Measurements from ENCODE around the gene MPV17L.
"Not testable (repeated sequence)": the region's sequence is repeated elsewhere in the genome, so short reads cannot be mapped to it uniquely, and the experiment has no call there.

MPV17L gene

DNA sequence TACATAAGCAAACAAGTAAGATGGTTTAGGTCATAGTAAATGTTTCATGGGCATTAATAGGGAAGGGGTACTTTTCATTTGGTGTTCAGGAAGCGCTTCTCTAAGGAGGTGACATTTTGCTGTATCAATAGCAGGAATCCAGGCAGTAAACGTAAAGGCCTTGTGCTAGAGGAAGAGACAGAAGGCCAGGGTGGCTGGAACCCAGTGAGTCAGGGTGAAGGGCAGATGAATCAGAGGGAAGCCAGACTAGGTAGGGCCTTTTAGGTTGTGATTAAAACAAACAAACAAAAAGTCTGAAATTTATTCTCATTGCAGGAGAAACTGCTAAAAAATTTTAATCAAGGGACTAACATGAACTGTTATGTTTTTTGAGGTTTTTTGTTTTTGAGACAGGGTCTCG is 45.3 kb downstream of the MPV17L start:
- no peak for DNase-seq (ENCODE audit: extremely low read depth, low read depth)
- no peak overlapping the region for H3K4me3 ChIP-seq (replicated peaks; ENCODE audit: low read depth, low read length)
- TF ChIP-seq, protein P1, sequence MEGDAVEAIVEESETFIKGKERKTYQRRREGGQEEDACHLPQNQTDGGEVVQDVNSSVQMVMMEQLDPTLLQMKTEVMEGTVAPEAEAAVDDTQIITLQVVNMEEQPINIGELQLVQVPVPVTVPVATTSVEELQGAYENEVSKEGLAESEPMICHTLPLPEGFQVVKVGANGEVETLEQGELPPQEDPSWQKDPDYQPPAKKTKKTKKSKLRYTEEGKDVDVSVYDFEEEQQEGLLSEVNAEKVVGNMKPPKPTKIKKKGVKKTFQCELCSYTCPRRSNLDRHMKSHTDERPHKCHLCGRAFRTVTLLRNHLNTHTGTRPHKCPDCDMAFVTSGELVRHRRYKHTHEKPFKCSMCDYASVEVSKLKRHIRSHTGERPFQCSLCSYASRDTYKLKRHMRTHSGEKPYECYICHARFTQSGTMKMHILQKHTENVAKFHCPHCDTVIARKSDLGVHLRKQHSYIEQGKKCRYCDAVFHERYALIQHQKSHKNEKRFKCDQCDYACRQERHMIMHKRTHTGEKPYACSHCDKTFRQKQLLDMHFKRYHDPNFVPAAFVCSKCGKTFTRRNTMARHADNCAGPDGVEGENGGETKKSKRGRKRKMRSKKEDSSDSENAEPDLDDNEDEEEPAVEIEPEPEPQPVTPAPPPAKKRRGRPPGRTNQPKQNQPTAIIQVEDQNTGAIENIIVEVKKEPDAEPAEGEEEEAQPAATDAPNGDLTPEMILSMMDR (IDR thresholded peaks at IDR 0.05; ENCODE audit: low read depth, low read length, missing control alignments): no peak

DNA sequence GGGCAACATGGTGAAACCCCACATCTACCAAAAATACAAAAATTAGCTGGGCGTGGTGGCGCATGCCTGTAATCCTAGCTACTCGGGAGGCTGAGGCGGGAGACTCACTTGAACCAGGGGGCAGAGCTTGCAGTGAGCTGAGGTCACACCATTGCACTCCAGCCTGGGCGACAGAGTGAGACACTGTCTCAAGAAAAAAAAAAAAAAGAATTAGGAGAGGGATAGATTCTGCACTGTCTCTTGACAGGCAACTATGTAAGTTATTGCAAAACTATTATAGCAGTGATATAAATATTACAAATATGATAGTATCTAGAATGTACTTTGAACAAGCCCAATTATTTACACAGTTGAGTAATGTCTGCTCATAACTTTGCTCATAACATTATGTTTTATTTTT is 46.6 kb downstream of the MPV17L start:
- DNase-seq (ENCODE audit: extremely low read depth, low read depth): not testable (repeated sequence)

DNA sequence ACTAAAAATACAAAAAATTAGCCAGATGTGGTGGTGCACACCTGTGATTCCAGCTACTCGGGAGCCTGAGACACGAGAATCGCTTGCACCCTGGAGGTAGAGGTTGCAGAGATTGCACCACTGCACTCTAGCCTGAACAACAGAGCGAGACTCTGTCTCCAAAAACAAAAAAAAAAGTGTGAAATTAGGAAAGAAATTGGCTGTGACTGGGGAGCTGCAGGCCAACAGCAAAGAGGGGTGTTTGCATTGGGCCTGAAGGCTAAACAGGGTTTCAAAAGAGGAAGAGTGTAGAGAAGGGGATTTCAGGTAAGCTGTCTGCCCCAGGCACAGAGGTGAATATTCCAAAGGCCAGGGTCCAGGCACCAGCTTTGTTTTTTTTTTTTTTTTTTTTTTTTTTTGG is 48.2 kb downstream of the MPV17L start:
- TF ChIP-seq, protein P1 (IDR thresholded peaks at IDR 0.05; ENCODE audit: low read depth, low read length, missing control alignments): no peak
- no peak for DNase-seq (ENCODE audit: extremely low read depth, low read depth)
- no peak overlapping the region for H3K4me3 ChIP-seq (replicated peaks; ENCODE audit: low read depth, low read length)

More for the DNA sequence above, 46.6 kb downstream of the MPV17L start:
- H3K4me3 ChIP-seq (replicated peaks; ENCODE audit: low read depth, low read length): not testable (repeated sequence)

DNA sequence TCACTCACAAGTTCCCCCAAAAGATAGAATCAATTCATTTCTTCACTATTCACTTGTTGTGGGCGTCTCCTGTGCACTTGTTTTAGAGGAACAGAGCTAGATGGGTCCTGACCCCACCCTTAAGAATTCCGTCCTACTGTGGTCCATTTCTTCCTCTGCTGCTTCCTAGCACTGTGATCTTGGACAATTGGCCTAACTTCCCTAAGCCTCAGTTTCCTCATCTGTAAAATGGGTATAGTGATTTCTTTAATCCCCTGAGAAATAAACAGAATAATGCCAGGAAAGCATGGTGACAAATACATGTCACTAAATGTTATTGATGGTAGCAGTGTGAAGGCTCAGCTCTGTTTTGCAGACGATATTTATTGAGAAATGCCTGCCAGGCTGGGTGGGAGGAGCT is 48.7 kb downstream of the MPV17L start:
- TF ChIP-seq, protein P1 (IDR thresholded peaks at IDR 0.05; ENCODE audit: low read depth, low read length, missing control alignments): no peak
- H3K4me3 ChIP-seq (replicated peaks; ENCODE audit: low read depth, low read length): no peak overlapping the region
- no peak for DNase-seq (ENCODE audit: extremely low read depth, low read depth)

DNA sequence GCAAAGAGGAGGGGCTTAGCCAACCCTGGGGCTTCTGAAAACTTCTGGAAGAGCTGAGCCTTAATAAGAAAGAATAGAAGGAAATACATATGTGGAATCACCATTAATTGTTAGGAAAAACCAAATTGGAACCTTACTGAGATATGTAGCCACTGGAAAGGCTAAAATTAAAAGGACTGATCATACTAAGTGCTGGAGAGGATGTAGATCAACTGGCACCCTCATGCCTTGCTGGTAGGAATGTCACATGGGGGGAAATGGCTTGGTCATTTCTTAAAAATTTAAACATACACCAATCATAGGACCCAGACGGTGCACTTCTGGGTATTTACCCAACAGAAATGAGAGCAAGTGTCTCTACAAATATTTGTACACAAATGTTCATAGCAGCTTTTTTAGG is 49.9 kb downstream of the MPV17L start:
- H3K4me3 ChIP-seq (replicated peaks; ENCODE audit: low read depth, low read length): no peak overlapping the region
- DNase-seq (ENCODE audit: extremely low read depth, low read depth): no peak
- TF ChIP-seq, protein P1 (IDR thresholded peaks at IDR 0.05; ENCODE audit: low read depth, low read length, missing control alignments): no peak

DNA sequence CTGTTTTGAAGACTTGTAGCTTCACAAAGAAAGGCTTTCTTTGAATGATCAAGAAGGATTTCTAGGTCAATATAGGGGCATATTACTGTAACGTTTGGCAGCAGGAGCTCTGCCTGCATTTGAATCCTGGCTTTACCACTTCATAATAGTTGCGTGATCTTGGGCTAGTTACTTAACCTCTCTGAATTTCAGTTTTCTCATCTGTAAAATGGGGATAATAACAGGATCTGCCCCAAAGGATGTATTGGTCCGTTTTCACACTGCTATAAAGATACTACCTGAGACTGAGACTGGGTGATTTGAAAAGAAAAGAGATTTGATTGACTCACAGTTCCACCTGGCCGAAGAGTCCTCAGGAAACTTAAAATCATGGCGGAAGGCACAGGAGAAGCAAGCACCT is 51.3 kb downstream of the MPV17L start:
- no peak for DNase-seq (ENCODE audit: extremely low read depth, low read depth)
- TF ChIP-seq, protein P1 (IDR thresholded peaks at IDR 0.05; ENCODE audit: low read depth, low read length, missing control alignments): no peak
- no peak overlapping the region for H3K4me3 ChIP-seq (replicated peaks; ENCODE audit: low read depth, low read length)

DNA sequence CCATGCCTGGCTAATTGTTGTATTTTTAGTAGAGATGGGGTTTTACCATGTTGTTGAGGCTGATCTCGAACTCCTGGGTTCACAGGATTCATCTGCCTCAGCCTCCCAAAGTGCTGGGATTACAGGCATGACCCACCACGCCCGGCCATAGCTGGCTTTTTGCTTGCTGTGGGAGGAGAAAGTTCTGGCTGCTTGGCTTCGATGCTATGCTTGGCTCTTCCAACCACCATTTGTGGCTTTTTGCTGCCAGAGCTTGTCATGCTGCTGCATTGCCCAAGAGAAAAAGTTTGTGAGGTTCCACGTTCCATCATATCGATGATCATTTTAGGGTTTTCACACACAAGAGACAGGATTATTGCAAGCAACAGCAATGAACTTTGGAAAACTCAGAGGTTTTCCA is 55.1 kb downstream of the MPV17L start:
- DNase-seq (ENCODE audit: extremely low read depth, low read depth): no peak
- TF ChIP-seq, protein P1 (IDR thresholded peaks at IDR 0.05; ENCODE audit: low read depth, low read length, missing control alignments): no peak
- no peak overlapping the region for H3K4me3 ChIP-seq (replicated peaks; ENCODE audit: low read depth, low read length)

Data from HFF-Myc (cell line).